Activated CD4-positive, alpha-beta memory T cell treated with anti-CD3 and anti-CD28 coated beads for 36 hours (primary cell): ENCODE results near the gene TSHR. TPM values are rescaled to one million over a fixed set of nuclear protein-coding genes. Genes with fewer than 3 reads are reported as not detected.

Source experiments
- CTCF ChIA-PET: fragments of 350-600 bp; sonication (Branson Sonifier 250); formaldehyde crosslinking; loops from one replicate; lab custom pipeline; 2021; ENCODE audit warnings: antibody characterized with exemption, inconsistent platforms; lab: Charles Lee
- POLR2A ChIA-PET: fragments of 350-600 bp; sonication (Branson Sonifier 250); formaldehyde crosslinking; loops from one replicate; lab custom pipeline; 2021; ENCODE audit warnings: antibody characterized with exemption; lab: Charles Lee
- DNase-seq: peaks from one replicate; pipeline ENCODE4 v3.0.0-alpha.2; 2020
- H3K27ac Mint-ChIP-seq: one replicate; pipeline ENCODE4 v1.8.0; 2021; ENCODE audit warnings: mixed read lengths
- H3K27me3 Mint-ChIP-seq: one replicate; pipeline ENCODE4 v1.8.0; 2021; ENCODE audit warnings: mixed read lengths
- H3K36me3 Mint-ChIP-seq: one replicate; pipeline ENCODE4 v1.8.0; 2021; ENCODE audit warnings: mixed read lengths
- H3K4me1 Mint-ChIP-seq: one replicate; pipeline ENCODE4 v1.8.0; 2021; ENCODE audit warnings: low read depth, mixed read lengths
- H3K4me3 Mint-ChIP-seq: one replicate; pipeline ENCODE4 v1.8.0; 2021; ENCODE audit warnings: mild to moderate bottlenecking, mixed read lengths
- H3K9me3 Mint-ChIP-seq: one replicate; pipeline ENCODE4 v1.8.0; 2021; ENCODE audit warnings: mixed read lengths
- intact Hi-C: fragments of 100-400 bp; cut with micrococcal nuclease; formaldehyde crosslinking; loops from one replicate; pipeline ENCODE4 v1.15.1; 2023
- total RNA-seq, 2 experiments: library from RNA; stranded (reverse); gene quantifications; one replicate each; pipeline ENCODE4 v1.2.3, GENCODE V29; 2021

The TSHR gene
- total RNA-seq, 2 experiments from 2014 or later = not detected

DNA sequence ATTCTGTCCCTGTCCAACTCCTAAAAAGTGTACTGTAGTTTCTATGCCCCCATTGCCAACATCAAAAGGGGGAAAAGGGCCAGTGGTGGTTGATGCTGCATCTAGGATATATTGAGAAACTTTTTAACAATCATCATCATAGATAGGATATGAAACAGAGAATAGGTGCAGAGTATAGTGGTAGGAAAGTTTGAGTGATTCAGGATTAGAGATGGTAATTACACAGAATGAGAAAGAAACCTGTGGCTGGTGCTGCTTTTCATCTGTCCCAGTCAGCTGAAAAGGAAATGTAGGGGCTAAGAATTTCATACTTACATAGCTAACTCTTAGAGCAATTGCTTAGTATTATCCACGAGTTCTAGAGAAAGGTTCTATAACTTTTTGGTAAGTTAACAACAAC is 197.8 kb downstream of the TSHR start:
- Mint-ChIP-seq H3K27ac (no peak overlapping the region), H3K9me3 (no peaks in the 10 kb centered on the region), H3K4me1 (peaks cover 11% of the 10 kb centered on the region), H3K27me3 (peaks cover 2% of the 10 kb centered on the region), H3K36me3 (no peaks in the 10 kb centered on the region), H3K4me3 (no peak overlapping the region)
- DNase-seq = no peak
- intact Hi-C loops = loop anchor here (1.0 to 2.0 kb wide), 4 partner anchors 11 to 222 kb away; no protein-coding TSS in a partner anchor
- CTCF ChIA-PET = interaction anchor here (0.5 to 4.1 kb wide), 5 partner anchors 11 to 300 kb away, joined by 3 to 20 read pairs (median 3); no protein-coding TSS in a partner anchor
- POLR2A ChIA-PET = interaction anchor here (0.6 kb wide), 2 partner anchors 9 to 17 kb away, joined by 3 read pairs; no protein-coding TSS in a partner anchor

DNA sequence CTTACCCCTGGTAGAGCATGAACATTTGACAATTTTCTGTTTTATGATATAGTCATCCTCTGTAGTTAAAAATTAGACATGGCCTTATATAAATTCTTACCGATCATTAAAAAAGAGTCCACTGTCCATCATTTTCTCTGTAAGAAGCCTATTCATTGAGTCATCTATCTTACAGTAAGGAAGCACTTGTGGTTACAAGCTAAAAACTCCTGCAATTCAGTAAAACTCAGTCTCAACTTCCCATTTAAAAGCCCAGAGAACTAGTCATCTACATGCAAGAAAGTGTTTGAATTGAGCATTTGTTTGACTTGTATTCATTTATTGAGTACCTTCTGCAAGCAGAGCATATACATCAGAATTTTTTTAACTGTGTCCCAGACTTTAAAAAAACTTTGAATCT is 202.0 kb downstream of the TSHR start:
- ChIA-PET POLR2A (no interaction called here), CTCF (interaction anchor here (1.1 kb wide), 1 partner anchor 13 kb away, joined by 3 read pairs; no protein-coding TSS in a partner anchor)
- peaks cover 3% of the 10 kb centered on the region for H3K9me3 Mint-ChIP-seq
- H3K36me3 Mint-ChIP-seq = peaks cover 1% of the 10 kb centered on the region
- no peak overlapping the region for H3K27ac Mint-ChIP-seq
- no peak for DNase-seq
- H3K27me3 Mint-ChIP-seq = no peaks in the 10 kb centered on the region
- H3K4me1 Mint-ChIP-seq = peaks cover 11% of the 10 kb centered on the region
- intact Hi-C loops = no loop called here
- H3K4me3 Mint-ChIP-seq = no peak overlapping the region

DNA sequence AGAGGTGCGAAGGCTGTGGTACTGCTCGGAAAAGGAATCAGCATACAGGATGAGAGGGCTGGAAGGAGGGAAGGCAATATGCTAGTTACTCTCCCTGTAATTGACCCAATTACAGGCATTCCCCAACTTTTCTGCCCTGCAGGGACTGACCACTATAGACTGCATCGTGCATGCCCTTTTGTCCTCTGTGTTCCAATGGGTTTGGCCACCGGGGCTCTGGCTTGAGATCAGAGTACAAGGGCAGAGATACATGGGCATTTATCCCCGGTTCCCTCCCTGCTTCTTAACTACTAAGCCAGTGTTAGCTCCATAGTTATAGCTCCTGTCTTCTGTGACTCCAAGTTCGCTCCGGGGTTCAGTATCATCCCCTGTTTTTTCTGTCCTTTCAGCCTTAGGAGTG is 205.7 kb downstream of the TSHR start:
- Mint-ChIP-seq H3K4me3 (no peak overlapping the region), H3K4me1 (peaks cover 8% of the 10 kb centered on the region), H3K9me3 (peaks cover 3% of the 10 kb centered on the region), H3K27me3 (no peaks in the 10 kb centered on the region), H3K27ac (no peak overlapping the region), H3K36me3 (peaks cover 1% of the 10 kb centered on the region)
- POLR2A ChIA-PET = no interaction called here
- intact Hi-C loops = loop anchor here (5.0 kb wide), 2 partner anchors 949 to 1104 kb away; partner anchors contain the start of gene DIO2
- no peak for DNase-seq
- CTCF ChIA-PET = interaction anchor here (0.8 to 5.7 kb wide), 5 partner anchors 9 to 174 kb away, joined by 3 to 41 read pairs (median 10); no protein-coding TSS in a partner anchor

DNA sequence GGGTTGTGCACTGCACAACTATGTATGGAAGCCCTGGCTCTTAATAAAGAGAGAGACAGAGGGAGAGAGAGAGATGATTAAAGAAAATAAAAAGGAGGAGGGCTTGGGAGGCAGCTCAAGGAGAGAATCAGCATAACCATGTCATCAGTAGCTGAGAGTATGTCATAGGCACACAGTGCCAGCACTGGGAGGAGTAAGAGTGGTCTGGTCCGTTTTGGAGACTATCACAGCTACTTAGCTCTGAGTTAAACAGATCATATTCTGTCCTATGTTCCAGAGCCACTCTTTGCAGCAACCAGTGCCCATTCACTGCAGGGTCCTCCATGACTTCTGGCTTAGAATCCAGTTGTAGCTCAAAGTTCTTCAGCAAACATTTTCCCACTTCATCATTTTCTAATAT is 206.3 kb downstream of the TSHR start:
- Mint-ChIP-seq H3K4me1 (peaks cover 8% of the 10 kb centered on the region), H3K27me3 (no peaks in the 10 kb centered on the region), H3K36me3 (peaks cover 1% of the 10 kb centered on the region), H3K4me3 (no peak overlapping the region), H3K27ac (no peak overlapping the region), H3K9me3 (peaks cover 3% of the 10 kb centered on the region)
- ChIA-PET POLR2A (no interaction called here), CTCF (interaction anchor here (0.8 to 5.7 kb wide), 4 partner anchors 8 to 175 kb away, joined by 3 to 41 read pairs (median 14); no protein-coding TSS in a partner anchor)
- no peak for DNase-seq
- intact Hi-C loops = loop anchor here (5.0 kb wide), 2 partner anchors 949 to 1104 kb away; partner anchors contain the start of gene DIO2

DNA sequence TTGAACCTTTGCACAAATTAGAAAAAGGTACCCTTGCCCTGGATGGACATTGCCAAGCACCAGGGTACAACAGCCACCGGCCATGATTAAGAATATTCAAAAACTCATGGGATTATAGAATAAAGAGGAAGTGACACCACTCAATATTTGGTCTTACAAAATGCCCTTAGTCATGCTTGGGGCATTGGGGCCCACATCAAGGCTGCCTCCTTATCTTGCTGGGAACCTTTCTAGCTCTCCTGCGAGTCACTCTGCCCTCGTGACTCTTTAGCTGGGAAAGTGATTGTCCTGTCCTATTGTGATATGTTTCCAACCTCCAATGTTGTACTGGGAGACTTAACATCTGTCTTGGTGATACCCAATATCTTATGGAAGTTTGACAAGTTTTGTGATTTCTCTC is 207.5 kb downstream of the TSHR start:
- Mint-ChIP-seq H3K4me3 (no peak overlapping the region), H3K36me3 (peaks cover 1% of the 10 kb centered on the region), H3K27me3 (no peaks in the 10 kb centered on the region), H3K4me1 (peaks cover 8% of the 10 kb centered on the region), H3K9me3 (peaks cover 3% of the 10 kb centered on the region), H3K27ac (no peak overlapping the region)
- ChIA-PET CTCF (interaction anchor here (0.9 to 5.9 kb wide), 8 partner anchors 7 to 208 kb away, joined by 3 to 68 read pairs (median 12); partner anchors contain the start of gene TSHR), POLR2A (no interaction called here)
- intact Hi-C loops = loop anchor here (5.0 kb wide), 2 partner anchors 951 to 1106 kb away; partner anchors contain the start of gene DIO2
- DNase-seq = no peak

DNA sequence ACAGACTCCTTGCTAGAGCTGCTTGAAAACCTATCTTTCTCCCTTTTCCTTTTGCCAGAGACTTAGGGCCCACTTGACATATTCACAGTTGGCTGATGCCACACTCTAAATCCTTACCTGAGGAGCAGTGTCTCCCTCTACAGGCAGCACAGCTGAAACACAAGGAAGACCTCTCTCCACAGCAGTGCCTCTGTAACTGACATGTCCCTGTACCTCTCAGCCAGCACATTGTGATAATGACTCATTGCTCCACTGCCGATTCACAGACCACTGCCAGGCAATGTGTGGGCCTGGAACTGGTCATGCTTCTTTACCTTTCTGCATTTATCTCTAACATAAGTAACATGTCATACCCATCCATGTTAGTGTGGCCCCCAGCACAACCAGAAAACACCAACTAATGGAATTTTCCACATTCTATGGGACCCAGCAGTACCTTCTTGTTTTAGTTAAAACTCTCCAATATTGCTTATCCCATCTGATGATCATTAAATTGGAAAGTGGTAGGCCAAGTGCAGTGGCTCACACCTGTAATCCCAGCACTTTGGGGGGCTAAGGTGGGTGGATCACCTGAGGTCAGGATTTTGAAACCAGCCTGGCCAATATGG is 208.8 kb downstream of the TSHR start:
- Mint-ChIP-seq H3K27me3 (no peaks in the 10 kb centered on the region), H3K4me1 (peaks cover 10% of the 10 kb centered on the region), H3K9me3 (peaks cover 3% of the 10 kb centered on the region), H3K27ac (no peak overlapping the region), H3K36me3 (no peaks in the 10 kb centered on the region), H3K4me3 (no peak overlapping the region)
- intact Hi-C loops = loop anchor here (1.0 to 5.0 kb wide), 8 partner anchors 11 to 1107 kb away; partner anchors contain the start of gene DIO2
- DNase-seq = peak; percentile 83
- CTCF ChIA-PET = interaction anchor here (0.5 to 5.9 kb wide), 13 partner anchors 10 to 605 kb away, joined by 3 to 68 read pairs (median 5); partner anchors contain the start of gene TSHR
- POLR2A ChIA-PET = interaction anchor here (0.9 kb wide), 1 partner anchor 168 kb away, joined by 3 read pairs; no protein-coding TSS in a partner anchor

DNA sequence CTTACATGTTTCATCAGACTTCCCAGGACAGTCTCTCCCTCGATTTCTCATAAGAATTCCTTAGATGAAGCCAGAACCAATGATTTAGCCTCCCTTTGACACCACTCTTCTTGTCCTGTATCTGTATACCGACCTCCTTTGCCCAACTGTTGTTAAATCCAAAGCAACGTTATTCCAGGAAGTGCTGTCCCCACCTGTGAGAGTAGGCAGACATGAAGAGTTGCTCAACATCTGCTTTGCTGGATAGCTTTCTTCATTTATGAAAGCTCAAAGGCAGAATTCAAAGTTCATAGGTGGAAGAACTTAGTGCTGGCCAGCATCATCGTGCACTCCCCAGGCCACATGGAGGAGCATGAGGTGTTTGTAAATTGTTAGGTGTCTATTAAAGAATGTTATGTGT is 209.8 kb downstream of the TSHR start:
- no peaks in the 10 kb centered on the region for H3K27me3 Mint-ChIP-seq
- peaks cover 16% of the 10 kb centered on the region for H3K4me1 Mint-ChIP-seq
- intact Hi-C loops = no loop called here
- ChIA-PET POLR2A (no interaction called here), CTCF (interaction anchor here (1.0 to 5.9 kb wide), 4 partner anchors 20 to 210 kb away, joined by 5 to 68 read pairs (median 23); partner anchors contain the start of gene TSHR)
- no peak overlapping the region for H3K4me3 Mint-ChIP-seq
- DNase-seq = no peak
- no peak overlapping the region for H3K27ac Mint-ChIP-seq
- H3K36me3 Mint-ChIP-seq = no peaks in the 10 kb centered on the region
- no peaks in the 10 kb centered on the region for H3K9me3 Mint-ChIP-seq

DNA sequence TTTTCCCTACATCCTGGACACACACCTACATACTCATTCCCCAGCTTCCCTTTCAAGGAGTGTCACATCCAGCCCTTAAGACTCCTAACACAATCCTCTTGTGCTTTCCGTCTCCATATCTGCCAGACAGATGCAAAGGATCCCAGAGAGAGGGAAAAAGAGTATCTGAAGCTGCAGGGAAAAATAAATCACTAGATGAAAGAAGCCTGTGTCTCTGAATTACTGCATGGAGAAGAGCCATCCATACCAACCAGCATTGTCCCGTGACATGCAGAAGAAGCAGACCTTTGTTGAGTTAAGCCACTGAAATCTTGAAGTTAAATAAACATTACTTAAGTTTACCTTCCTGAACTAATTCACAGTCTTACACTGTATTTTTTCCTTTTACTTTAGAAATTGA is 210.7 kb downstream of the TSHR start:
- intact Hi-C loops = no loop called here
- peaks cover 22% of the 10 kb centered on the region for H3K4me1 Mint-ChIP-seq
- H3K4me3 Mint-ChIP-seq = no peak overlapping the region
- CTCF ChIA-PET = interaction anchor here (0.6 to 5.9 kb wide), 4 partner anchors 10 to 211 kb away, joined by 3 to 68 read pairs (median 23); partner anchors contain the start of gene TSHR
- no peak for DNase-seq
- POLR2A ChIA-PET = no interaction called here
- no peaks in the 10 kb centered on the region for H3K27me3 Mint-ChIP-seq
- H3K36me3 Mint-ChIP-seq = no peaks in the 10 kb centered on the region
- H3K9me3 Mint-ChIP-seq = no peaks in the 10 kb centered on the region
- no peak overlapping the region for H3K27ac Mint-ChIP-seq

DNA sequence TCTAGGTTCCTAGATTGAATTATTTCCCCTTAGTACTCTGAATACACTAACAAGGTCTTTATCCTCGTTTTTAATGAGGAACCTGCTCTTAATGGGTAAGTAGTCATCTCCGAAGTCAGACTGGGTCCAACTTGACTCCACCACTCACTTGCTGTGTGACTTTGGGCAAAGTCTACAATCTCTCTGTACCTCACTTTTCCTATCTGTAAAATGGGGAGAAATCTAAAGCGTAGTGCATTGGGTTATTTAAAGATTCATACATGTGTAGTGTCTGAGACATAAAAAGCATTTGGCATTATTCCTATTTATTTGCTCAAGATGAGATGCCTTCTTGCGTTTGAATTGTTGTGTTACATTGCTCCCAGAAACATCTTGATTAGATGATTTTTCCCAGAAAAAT is 213.8 kb downstream of the TSHR start:
- no peaks in the 10 kb centered on the region for H3K9me3 Mint-ChIP-seq
- no peak for DNase-seq
- ChIA-PET CTCF (interaction anchor here (1.0 to 4.0 kb wide), 8 partner anchors 9 to 296 kb away, joined by 3 to 33 read pairs (median 4); no protein-coding TSS in a partner anchor), POLR2A (interaction anchor here (1.1 to 1.3 kb wide), 2 partner anchors 23 to 52 kb away, joined by 3 to 7 read pairs; partner anchors contain the start of gene GTF2A1)
- intact Hi-C loops = no loop called here
- no peaks in the 10 kb centered on the region for H3K27me3 Mint-ChIP-seq
- peak overlapping the region; percentile 85 for H3K4me3 Mint-ChIP-seq
- peak overlapping the region; percentile 93 for H3K27ac Mint-ChIP-seq
- no peaks in the 10 kb centered on the region for H3K36me3 Mint-ChIP-seq
- H3K4me1 Mint-ChIP-seq = peaks cover 22% of the 10 kb centered on the region

DNA sequence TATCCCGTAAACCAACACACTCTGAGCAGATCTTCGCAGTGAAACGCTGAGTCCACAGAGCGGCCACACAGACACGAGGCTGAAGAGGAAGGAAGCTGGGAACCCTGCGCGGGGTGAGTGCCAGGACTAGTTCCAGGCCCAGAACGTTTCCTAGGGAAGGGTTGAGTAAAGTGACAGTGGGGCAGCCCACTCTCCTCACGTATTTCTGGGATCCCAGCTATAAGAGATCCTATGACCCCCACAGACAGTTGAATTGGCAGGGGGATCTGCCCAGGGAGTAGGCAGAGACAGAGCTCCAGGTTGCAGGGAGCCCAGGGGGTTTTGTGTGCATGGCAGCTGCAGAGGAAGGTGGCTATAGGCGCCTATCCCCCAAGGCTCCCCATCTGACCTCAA is 214.3 kb downstream of the TSHR start:
- Mint-ChIP-seq H3K27me3 (no peaks in the 10 kb centered on the region), H3K9me3 (no peaks in the 10 kb centered on the region), H3K4me3 (peak overlapping the region; percentile 85), H3K4me1 (peaks cover 20% of the 10 kb centered on the region), H3K36me3 (no peaks in the 10 kb centered on the region), H3K27ac (peak overlapping the region; percentile 93)
- POLR2A ChIA-PET = interaction anchor here (0.8 to 1.3 kb wide), 5 partner anchors 11 to 51 kb away, joined by 3 to 7 read pairs (median 3); partner anchors contain the start of gene GTF2A1
- intact Hi-C loops = loop anchor here (1.0 to 2.0 kb wide), 8 partner anchors 17 to 295 kb away; partner anchors contain the start of genes CEP128 and TSHR
- peak; percentile 35 for DNase-seq
- CTCF ChIA-PET = interaction anchor here (0.6 to 4.0 kb wide), 23 partner anchors 8 to 341 kb away, joined by 3 to 33 read pairs (median 4); partner anchors contain the start of genes GTF2A1 and TSHR

DNA sequence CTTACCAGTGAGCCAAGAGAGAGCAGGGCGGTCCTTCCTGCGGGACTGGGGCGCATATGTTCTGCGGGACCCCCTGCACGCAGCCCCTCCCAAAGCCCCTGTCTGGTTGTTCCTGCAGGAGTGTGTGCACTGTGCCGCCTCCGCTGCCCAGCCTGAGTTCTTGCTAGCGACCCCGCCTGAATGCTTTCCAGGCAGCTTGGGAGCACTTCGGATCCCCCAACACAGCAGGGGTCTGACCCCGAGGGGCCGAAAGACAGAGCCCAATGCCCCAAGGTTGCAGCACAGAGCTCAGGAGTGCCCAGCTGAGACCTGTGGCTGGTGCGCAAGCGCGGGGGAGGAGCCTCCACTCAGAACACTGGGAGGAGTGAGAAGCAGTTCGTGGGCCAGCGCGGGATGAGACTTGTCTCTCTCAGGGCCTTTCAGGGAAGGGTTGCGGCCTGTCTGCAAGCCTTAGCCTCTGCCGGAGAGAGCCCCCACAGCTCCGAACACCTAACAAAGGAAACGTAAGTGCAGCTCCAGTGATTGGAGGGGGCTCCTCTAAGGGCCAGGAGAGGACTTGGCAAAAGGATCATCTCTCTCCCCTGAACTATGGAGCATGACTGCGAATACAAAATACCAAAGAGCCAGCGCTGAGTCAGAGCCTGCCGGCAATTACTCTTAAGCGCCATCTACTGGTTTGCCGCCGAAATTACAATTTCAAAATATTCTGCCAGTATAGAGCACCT is 214.8 kb downstream of the TSHR start:
- ChIA-PET POLR2A (interaction anchor here (0.8 to 1.3 kb wide), 5 partner anchors 10 to 51 kb away, joined by 3 to 7 read pairs (median 3); partner anchors contain the start of gene GTF2A1), CTCF (interaction anchor here (0.6 to 4.0 kb wide), 28 partner anchors 8 to 340 kb away, joined by 3 to 33 read pairs (median 4); partner anchors contain the start of genes GTF2A1 and TSHR)
- DNase-seq = peak; percentile 92
- H3K4me3 Mint-ChIP-seq = peak overlapping the region; percentile 85
- no peaks in the 10 kb centered on the region for H3K36me3 Mint-ChIP-seq
- H3K27ac Mint-ChIP-seq = peak overlapping the region; percentile 93
- H3K9me3 Mint-ChIP-seq = no peaks in the 10 kb centered on the region
- intact Hi-C loops = loop anchor here (1.0 to 2.0 kb wide), 8 partner anchors 17 to 294 kb away; partner anchors contain the start of genes CEP128 and TSHR
- no peaks in the 10 kb centered on the region for H3K27me3 Mint-ChIP-seq
- H3K4me1 Mint-ChIP-seq = peaks cover 17% of the 10 kb centered on the region
